Left renal cortex interstitium (tissue), 4 donors: ENCODE results near the gene GPR108. TPM values are rescaled to one million over a fixed set of nuclear protein-coding genes. Genes with fewer than 3 reads are reported as not detected.
"Not testable (repeated sequence)": the region's sequence is repeated elsewhere in the genome, so short reads cannot be mapped to it uniquely, and the experiment has no call there.

Experiments used
- DNase-seq, 4 donors: peaks; one replicate each; pipeline ENCODE4 v3.0.0-alpha.2; 2013; ENCODE audit warnings: low read depth in 4 of 4, low spot score in 2 of 4, missing footprints in 1 of 4
- polyA plus RNA-seq, 4 donors: library from polyadenylated mRNA; unstranded; fragments of 120-200 nt; gene quantifications; one replicate each; pipeline ENCODE4 v1.2.1, GENCODE V29; 2013; ENCODE audit not compliant: insufficient read length in 4 of 4

GPR108 gene
- 10 to 100 TPM; 57.8 to 70.1 (median 64.6) TPM for polyA plus RNA-seq

GRCh38 chr19:6737284-6737872, at the start of gene GPR108:
GPR108 (minus strand) TSS chr19:6737580; CDS start chr19:6737576, 4 bp downstream.
- DNase-seq, result peak; percentile 99 to 100 (median 99)

- no peak for DNase-seq
These were observed 41.8 kb upstream of the GPR108 start for GRCh38 chr19:6779206-6779605.

GRCh38 chr19:6778386-6778785, 41.0 kb upstream of the GPR108 start:
- no peak for DNase-seq

GRCh38 chr19:6777434-6777833, 40.1 kb upstream of the GPR108 start:
- no peak for DNase-seq

- no peak for DNase-seq
These were observed 39.6 kb upstream of the GPR108 start for GRCh38 chr19:6776999-6777398.

GRCh38 chr19:6776045-6776444, 38.7 kb upstream of the GPR108 start:
- DNase-seq, result not testable (repeated sequence)

- DNase-seq, result no peak
These were observed 37.7 kb upstream of the GPR108 start for GRCh38 chr19:6774821-6775707.

GRCh38 chr19:6773323-6773931, 36.0 kb upstream of the GPR108 start:
- no peak for DNase-seq

- no peak for DNase-seq
These were observed 35.5 kb upstream of the GPR108 start for GRCh38 chr19:6772866-6773322.

GRCh38 chr19:6772028-6772865, 34.9 kb upstream of the GPR108 start, which contains the start of gene VAV1:
VAV1 (plus strand) TSS chr19:6772708; CDS start chr19:6772808, 100 bp downstream.
- no peak for DNase-seq

GRCh38 chr19:6771648-6772027, 34.3 kb upstream of the GPR108 start:
- DNase-seq, result not testable (repeated sequence)

- DNase-seq, result no peak
These were observed 31.7 kb upstream of the GPR108 start for GRCh38 chr19:6769006-6769619.

- no peak for DNase-seq
These were observed 30.9 kb upstream of the GPR108 start for GRCh38 chr19:6768236-6768785.

- peak in 1 of 4 donors; percentile 57 for DNase-seq
These were observed 30.2 kb upstream of the GPR108 start, which contains the start of gene SH2D3A for GRCh38 chr19:6767357-6768235. SH2D3A (minus strand) TSS chr19:6767435; CDS start chr19:6763748, 3,687 bp downstream.

GRCh38 chr19:6767081-6767356, 29.6 kb upstream of the GPR108 start:
- no peak for DNase-seq

GRCh38 chr19:6766357-6767080, 29.1 kb upstream of the GPR108 start:
- DNase-seq, result no peak

- DNase-seq, result peak in 1 of 4 donors; percentile 37
These were observed 28.5 kb upstream of the GPR108 start for GRCh38 chr19:6765738-6766356.
